GM13976 (cell line): ENCODE measurements around the gene MOB2.

Experiments used
- DNase-seq: peaks from one replicate; pipeline ENCODE4 v3.0.0; 2012; ENCODE audit warnings: low spot score
- in situ Hi-C: fragments of 300-500 bp; cut with MboI; formaldehyde crosslinking; loops from one replicate; pipeline ENCODE4 v1.12.0; 2022; ENCODE audit warnings: low sequenced_read_pairs, mixed read lengths, inconsistent platforms; ENCODE audit not compliant: unreplicated experiment
- TF ChIP-seq, protein P1 (sequence below): IDR thresholded peaks from 2 replicates; pipeline ENCODE4 v1.5.1; 2012; ENCODE audit warnings: borderline replicate concordance, mild to moderate bottlenecking; ENCODE audit not compliant: insufficient read depth; ENCODE audit errors: extremely low read depth, missing control alignments, control extremely low read depth

MOB2 gene

DNA sequence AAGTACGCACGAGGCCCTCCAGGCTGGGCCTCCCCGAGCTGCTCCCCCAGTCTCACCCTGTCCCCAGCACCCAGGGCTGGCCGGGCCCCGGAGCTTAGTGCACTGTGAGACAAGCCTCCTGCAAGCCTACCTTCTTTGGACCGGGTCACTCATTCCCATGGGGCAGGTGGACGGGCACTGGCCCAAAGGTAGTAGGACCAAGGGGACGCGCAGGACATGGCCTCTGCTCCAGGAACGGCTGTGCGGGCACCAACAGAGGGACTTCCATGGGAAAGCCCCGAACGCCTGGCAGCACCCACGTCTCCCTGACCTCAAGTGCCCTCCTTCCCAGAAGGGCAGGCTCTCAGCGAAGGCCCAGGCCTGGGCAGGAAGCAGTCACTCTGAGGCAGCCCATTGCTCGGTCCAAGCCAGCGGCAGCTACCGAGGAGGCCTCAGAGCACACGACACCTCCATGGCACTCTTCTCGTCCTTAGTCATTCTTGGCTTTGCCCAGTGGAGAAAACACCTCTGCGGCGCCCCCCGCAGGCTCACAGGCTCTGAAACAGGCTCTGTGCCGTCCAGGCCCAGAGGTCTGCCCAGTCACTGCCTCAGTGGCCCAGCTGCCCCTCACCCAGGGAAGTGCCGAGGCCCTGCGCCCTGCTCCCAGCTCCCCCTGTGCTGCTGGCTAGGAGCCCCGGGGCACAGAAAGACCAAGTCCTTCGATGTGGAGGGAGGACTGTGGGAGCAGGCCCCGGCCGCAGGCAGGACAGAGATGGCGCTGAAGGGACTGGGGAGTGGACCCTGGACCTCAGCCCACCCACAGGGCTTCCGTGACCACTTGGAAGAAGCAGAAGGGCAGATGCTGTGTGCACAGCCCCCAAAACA is 3.8 kb downstream of the MOB2 start:
- DNase-seq, result no peak
- in situ Hi-C loops, result no loop called here
- TF ChIP-seq, protein P1, sequence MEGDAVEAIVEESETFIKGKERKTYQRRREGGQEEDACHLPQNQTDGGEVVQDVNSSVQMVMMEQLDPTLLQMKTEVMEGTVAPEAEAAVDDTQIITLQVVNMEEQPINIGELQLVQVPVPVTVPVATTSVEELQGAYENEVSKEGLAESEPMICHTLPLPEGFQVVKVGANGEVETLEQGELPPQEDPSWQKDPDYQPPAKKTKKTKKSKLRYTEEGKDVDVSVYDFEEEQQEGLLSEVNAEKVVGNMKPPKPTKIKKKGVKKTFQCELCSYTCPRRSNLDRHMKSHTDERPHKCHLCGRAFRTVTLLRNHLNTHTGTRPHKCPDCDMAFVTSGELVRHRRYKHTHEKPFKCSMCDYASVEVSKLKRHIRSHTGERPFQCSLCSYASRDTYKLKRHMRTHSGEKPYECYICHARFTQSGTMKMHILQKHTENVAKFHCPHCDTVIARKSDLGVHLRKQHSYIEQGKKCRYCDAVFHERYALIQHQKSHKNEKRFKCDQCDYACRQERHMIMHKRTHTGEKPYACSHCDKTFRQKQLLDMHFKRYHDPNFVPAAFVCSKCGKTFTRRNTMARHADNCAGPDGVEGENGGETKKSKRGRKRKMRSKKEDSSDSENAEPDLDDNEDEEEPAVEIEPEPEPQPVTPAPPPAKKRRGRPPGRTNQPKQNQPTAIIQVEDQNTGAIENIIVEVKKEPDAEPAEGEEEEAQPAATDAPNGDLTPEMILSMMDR, result no peak

- DNase-seq, result no peak
- TF ChIP-seq, protein P1, result no peak
- in situ Hi-C loops, result no loop called here
Observed at GRCh38 chr11:1481861-1482441, 4.6 kb downstream of the MOB2 start.

GRCh38 chr11:1481483-1481825 is 5.1 kb downstream of the MOB2 start:
- in situ Hi-C loops, result no loop called here
- no peak for DNase-seq
- TF ChIP-seq, protein P1, result no peak

GRCh38 chr11:1480555-1481482 is 5.8 kb downstream of the MOB2 start:
- TF ChIP-seq, protein P1, result no peak
- in situ Hi-C loops, result no loop called here
- no peak for DNase-seq

DNA sequence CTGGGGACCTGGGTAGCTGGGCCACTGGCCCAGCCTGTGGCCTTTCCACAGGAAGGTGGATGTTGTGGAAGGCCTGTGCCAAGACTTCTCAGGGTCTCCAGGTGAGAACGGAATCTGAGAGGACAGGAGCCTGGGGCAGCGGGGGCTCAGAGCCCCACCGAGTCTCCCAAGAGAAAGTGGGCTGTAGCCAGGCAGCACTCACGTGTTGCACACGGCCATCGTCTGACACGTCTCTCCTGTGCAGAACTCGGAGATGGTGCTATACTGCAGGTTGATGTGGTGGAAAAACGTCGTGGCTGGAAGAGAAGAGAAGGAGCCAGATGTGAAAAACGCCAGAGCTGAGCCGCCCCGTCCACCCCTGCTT is 6.4 kb downstream of the MOB2 start:
- in situ Hi-C loops, result no loop called here
- DNase-seq, result no peak
- TF ChIP-seq, protein P1, result no peak

- in situ Hi-C loops, result no loop called here
- TF ChIP-seq, protein P1, result no peak
- DNase-seq, result no peak
Observed at GRCh38 chr11:1479678-1480118, 6.9 kb downstream of the MOB2 start.
